Hair follicular keratinocyte (primary cell): ENCODE results near the gene ARL15. TPM values are rescaled to one million over a fixed set of nuclear protein-coding genes. Genes with fewer than 3 reads are reported as not detected.

Experiments used
- total RNA-seq: library from RNA; depleted of rRNA; stranded (reverse); fragments of >200 nt; gene quantifications from 2 replicates; pipeline ENCODE4 v1.2.3, GENCODE V29; 2015

The ARL15 gene
- total RNA-seq = 8.5 and 10.6 TPM in 2 replicates

GRCh38 chr5:54310433-54311175 is at the start of gene ARL15:
Gene ARL15, minus strand, starts transcription at chr5:54310573.

Other genes starting within 250 kb of the ARL15 start
- not detected in 2 replicates for gene HSPB3, start 145.1 kb upstream of the ARL15 start, total RNA-seq
- 14.4 and 18.6 TPM in 2 replicates for gene SNX18, start 207.2 kb upstream of the ARL15 start, total RNA-seq